Measurements from ENCODE around the gene C1orf210.

The C1orf210 gene

GRCh38 chr1:43304771-43305300 is 19.5 kb upstream of the C1orf210 start:
- ATAC-seq, result peak; percentile 31
- Mint-ChIP-seq H3K9me3 (no peaks in the 10 kb centered on the region), H3K27me3 (peaks cover 65% of the 10 kb centered on the region), H3K4me3 (no peak overlapping the region), H3K36me3 (no peaks in the 10 kb centered on the region), H3K4me1 (no peaks in the 10 kb centered on the region), H3K27ac (no peak overlapping the region)

DNA sequence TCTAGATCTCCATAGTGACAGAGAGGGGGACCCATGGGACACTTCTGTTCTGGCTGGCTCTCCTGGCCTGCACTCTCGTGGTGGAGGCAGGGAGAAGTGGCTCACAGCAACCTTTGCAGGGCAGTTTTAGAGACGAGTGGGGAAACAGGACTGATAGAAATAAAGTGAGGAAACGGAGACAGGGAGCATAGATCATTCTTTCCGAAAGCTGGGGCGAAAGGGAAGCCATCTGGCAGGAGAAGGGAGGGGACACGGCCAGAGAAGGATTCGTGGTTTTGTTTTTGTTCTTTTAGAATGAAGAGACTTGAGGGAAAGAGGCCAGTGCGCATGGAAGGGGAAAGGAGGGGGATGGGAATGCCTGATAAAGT is 18.9 kb upstream of the C1orf210 start:
- H3K4me3 Mint-ChIP-seq, result no peak overlapping the region
- no peaks in the 10 kb centered on the region for H3K36me3 Mint-ChIP-seq
- H3K4me1 Mint-ChIP-seq, result no peaks in the 10 kb centered on the region
- no peak for ATAC-seq
- no peaks in the 10 kb centered on the region for H3K9me3 Mint-ChIP-seq
- H3K27me3 Mint-ChIP-seq, result peaks cover 65% of the 10 kb centered on the region
- H3K27ac Mint-ChIP-seq, result no peak overlapping the region

GRCh38 chr1:43303471-43304313 is 18.3 kb upstream of the C1orf210 start:
- ATAC-seq, result no peak
- Mint-ChIP-seq H3K4me1 (no peaks in the 10 kb centered on the region), H3K27me3 (peaks cover 61% of the 10 kb centered on the region), H3K4me3 (no peak overlapping the region), H3K9me3 (no peaks in the 10 kb centered on the region), H3K36me3 (no peaks in the 10 kb centered on the region), H3K27ac (no peak overlapping the region)

DNA sequence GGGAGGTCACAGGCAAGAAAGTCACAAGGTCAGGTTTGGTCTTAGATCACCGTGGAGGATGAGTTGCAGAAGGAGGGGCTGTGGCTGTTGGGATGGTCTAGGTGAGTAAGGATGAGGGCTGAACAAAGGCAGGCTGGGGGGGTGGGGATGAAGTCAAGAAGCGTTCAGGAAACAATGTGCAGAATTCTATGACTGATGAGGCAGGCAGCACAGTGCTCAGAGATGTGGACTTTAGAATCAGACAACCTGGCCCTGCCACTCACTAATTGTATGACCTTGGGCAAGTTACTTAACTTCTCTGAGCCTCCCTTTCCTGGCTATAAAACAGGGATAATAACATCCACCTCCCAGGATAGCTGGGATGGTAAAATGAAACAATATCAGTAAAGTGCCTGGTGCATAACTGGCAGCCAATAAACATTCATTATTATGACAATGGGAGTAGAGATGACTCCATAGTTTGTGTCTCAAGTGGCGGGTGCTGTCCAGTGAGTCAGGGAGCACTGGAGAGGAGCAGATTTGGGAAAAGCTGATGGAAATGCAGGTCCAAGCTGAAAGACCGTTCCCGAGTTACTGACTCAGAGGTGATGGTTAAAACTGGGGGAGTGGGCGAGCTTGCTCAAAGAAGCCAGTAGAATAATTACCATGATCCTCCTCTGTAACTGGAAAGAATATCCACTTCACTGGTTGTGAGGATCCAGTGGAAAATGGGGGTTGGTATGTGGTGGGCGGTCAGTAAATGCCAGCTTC is 17.5 kb upstream of the C1orf210 start:
- Mint-ChIP-seq H3K27me3 (peaks cover 53% of the 10 kb centered on the region), H3K9me3 (no peaks in the 10 kb centered on the region), H3K27ac (no peak overlapping the region), H3K4me1 (no peaks in the 10 kb centered on the region), H3K4me3 (no peak overlapping the region), H3K36me3 (no peaks in the 10 kb centered on the region)
- ATAC-seq, result no peak

GRCh38 chr1:43302201-43302600 is 16.8 kb upstream of the C1orf210 start:
- Mint-ChIP-seq H3K27ac (no peak overlapping the region), H3K36me3 (no peaks in the 10 kb centered on the region), H3K9me3 (no peaks in the 10 kb centered on the region), H3K27me3 (peaks cover 46% of the 10 kb centered on the region), H3K4me1 (no peaks in the 10 kb centered on the region), H3K4me3 (no peak overlapping the region)
- ATAC-seq, result no peak

DNA sequence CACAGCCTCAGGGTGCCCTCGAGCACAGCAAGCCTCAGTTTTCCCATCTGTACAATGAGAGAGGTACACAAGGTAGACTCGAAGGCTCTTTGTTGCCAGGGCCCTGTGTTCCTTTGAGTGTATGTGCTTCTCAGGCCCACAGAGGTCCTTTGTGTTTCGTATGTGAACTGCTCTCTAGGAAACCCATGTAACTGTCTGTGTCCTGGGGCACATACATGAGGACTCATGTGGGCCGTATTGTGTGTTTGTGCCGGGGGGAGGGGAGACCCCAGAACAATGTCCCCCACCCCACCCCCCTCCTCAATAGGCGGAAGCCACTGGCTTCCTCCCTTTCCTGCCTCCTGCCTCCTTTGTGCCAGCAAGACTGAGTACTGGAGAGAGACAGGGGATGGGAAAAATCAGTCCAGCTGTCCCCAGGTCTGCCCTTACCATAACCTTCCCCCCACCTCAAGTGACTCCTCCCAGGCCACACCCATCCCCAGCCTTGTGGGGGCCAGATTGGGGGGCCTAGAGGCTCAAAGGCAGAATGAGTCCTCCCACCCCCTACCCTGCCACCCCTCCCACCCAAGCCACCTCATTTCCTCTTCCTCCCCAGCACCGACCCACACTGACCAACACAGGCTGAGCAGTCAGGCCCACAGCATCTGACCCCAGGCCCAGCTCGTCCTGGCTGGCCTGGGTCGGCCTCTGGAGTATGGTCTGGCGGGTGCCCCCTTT is 15.2 kb upstream of the C1orf210 start, which contains the start of gene TIE1:
Gene TIE1, plus strand, starts transcription at position 605 of the 717 bp plus-strand sequence. Its CDS starts 90 bp downstream, at position 695.
- no peaks in the 10 kb centered on the region for H3K9me3 Mint-ChIP-seq
- no peak within 1 kb of the TSS for H3K4me3 Mint-ChIP-seq
- H3K36me3 Mint-ChIP-seq, result no peaks in the 10 kb centered on the region
- no peaks in the 10 kb centered on the region for H3K4me1 Mint-ChIP-seq
- H3K27me3 Mint-ChIP-seq, result peaks cover 33% of the 10 kb centered on the region
- peak within 1 kb of the TSS; percentile 52 for H3K27ac Mint-ChIP-seq
- no peak for ATAC-seq

DNA sequence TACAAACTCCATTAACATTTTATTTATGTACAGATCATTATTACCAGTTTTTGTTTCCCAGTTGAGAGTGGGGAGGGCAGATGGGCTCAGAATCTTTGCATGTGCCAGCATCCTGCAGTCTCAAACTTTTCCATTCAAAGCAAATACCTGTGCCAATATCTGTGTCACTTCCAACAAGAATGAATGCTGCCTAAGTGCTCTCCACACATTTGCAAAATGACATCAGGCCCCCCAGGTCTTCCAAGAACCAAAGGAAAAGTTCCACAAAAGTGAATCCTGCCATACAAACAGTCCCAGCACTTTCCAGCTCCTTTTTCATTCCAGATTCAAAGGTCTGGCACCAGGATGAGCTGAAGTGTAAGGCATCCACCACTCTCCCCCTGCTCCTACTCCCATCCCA is 13.7 kb upstream of the C1orf210 start:
- Mint-ChIP-seq H3K36me3 (no peaks in the 10 kb centered on the region), H3K4me1 (no peaks in the 10 kb centered on the region), H3K27me3 (peaks cover 24% of the 10 kb centered on the region), H3K4me3 (no peak overlapping the region), H3K9me3 (no peaks in the 10 kb centered on the region), H3K27ac (no peak overlapping the region)
- no peak for ATAC-seq

DNA sequence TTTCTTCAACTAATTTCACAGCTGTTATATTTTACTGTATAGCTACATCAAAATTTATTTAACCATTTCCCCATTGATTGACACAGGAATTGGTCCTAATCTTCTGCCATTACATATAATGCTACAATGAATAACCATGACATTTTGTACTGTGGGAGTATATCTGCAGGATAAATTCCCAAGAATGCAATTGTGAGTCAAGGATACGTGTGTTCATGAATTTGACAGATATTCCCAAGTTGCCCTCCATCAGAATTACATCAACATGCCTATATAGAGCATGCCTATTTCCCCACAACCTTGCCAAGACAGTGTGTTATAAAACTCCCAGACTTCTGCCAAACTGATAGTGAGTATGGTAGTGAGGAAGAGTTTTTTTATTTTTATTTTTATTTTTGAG is 12.7 kb upstream of the C1orf210 start:
- Mint-ChIP-seq H3K27me3 (peaks cover 19% of the 10 kb centered on the region), H3K4me3 (no peak overlapping the region), H3K9me3 (no peaks in the 10 kb centered on the region), H3K27ac (no peak overlapping the region), H3K4me1 (peaks cover 2% of the 10 kb centered on the region), H3K36me3 (no peaks in the 10 kb centered on the region)
- no peak for ATAC-seq

DNA sequence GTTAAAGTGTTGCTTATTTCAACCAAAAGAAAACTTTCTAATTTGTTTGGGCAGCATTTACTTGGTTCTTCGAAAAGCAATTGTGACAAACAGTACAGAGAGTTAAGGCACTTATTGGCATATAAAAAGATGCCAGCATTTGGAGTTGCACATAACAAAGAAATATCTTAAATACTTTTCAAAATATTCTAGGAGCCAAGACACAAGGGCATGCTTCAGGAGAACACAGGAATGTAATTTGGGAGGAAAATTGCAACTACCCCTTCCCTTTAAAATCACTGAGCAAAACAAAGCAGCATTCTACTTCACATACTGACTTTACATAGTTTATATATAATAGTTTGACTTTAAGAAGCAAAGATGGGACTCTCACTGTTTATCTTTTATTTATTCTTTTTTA is 10.8 kb upstream of the C1orf210 start:
- no peak overlapping the region for H3K4me3 Mint-ChIP-seq
- H3K9me3 Mint-ChIP-seq, result no peaks in the 10 kb centered on the region
- H3K36me3 Mint-ChIP-seq, result no peaks in the 10 kb centered on the region
- peaks cover 5% of the 10 kb centered on the region for H3K4me1 Mint-ChIP-seq
- H3K27ac Mint-ChIP-seq, result peak overlapping the region; percentile 51
- peaks cover 7% of the 10 kb centered on the region for H3K27me3 Mint-ChIP-seq
- no peak for ATAC-seq

- ATAC-seq, result no peak
- H3K4me3 Mint-ChIP-seq, result no peak overlapping the region
- no peak overlapping the region for H3K27ac Mint-ChIP-seq
- H3K9me3 Mint-ChIP-seq, result no peaks in the 10 kb centered on the region
- H3K4me1 Mint-ChIP-seq, result peaks cover 5% of the 10 kb centered on the region
- no peaks in the 10 kb centered on the region for H3K36me3 Mint-ChIP-seq
- no peaks in the 10 kb centered on the region for H3K27me3 Mint-ChIP-seq
These were observed 9.4 kb upstream of the C1orf210 start for GRCh38 chr1:43294761-43295160.

DNA sequence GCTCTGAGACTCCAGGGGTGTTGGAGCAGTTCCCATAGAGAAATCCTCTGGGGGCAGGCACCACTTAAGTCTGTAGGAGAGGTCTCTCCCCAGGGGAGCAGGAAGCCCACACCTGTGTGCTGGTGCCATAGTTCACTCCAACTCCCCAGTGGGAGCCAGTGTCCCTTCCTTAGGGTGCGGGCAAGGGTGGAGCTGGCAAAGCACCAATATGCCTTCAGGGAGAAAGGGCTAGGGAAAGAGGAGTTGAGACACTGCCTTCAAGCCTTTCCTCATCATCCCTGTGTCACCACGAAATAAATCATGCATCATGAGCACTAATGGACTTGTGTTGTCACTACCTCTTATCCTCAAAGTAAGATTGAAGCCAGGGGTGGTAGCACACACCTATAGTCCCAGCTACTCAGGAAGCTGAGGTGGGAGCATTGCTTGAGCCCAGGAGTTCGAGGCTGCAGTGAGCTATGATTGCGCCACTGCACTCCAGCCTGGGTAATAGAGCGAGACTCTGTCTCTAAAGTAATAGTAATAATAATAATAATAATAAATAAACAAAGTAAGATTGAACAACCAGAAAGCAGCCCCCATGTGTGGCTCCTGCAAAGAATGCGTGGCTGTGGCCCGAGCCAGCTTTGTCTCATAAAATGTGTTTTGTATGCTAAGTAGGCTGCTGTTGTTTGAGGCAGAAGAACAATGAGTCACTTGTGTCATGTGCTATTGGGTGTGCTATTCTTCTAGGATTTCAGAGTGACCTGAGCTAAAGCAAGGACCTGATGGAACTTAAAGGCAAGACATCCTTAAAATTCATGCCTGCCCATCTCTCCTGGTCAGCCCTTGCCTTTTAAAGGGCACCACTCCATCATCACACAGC is 8.7 kb upstream of the C1orf210 start:
- H3K27ac Mint-ChIP-seq, result no peak overlapping the region
- no peak overlapping the region for H3K4me3 Mint-ChIP-seq
- no peak for ATAC-seq
- no peaks in the 10 kb centered on the region for H3K9me3 Mint-ChIP-seq
- H3K27me3 Mint-ChIP-seq, result no peaks in the 10 kb centered on the region
- no peaks in the 10 kb centered on the region for H3K36me3 Mint-ChIP-seq
- H3K4me1 Mint-ChIP-seq, result peaks cover 5% of the 10 kb centered on the region

GRCh38 chr1:43293176-43293575 is 7.8 kb upstream of the C1orf210 start:
- Mint-ChIP-seq H3K9me3 (no peaks in the 10 kb centered on the region), H3K27ac (no peak overlapping the region), H3K4me1 (peaks cover 5% of the 10 kb centered on the region), H3K36me3 (no peaks in the 10 kb centered on the region), H3K27me3 (no peaks in the 10 kb centered on the region), H3K4me3 (no peak overlapping the region)
- no peak for ATAC-seq

GRCh38 chr1:43292679-43293078 is 7.3 kb upstream of the C1orf210 start:
- Mint-ChIP-seq H3K9me3 (no peaks in the 10 kb centered on the region), H3K4me1 (peaks cover 5% of the 10 kb centered on the region), H3K27me3 (no peaks in the 10 kb centered on the region), H3K4me3 (no peak overlapping the region), H3K27ac (no peak overlapping the region), H3K36me3 (no peaks in the 10 kb centered on the region)
- ATAC-seq, result no peak

DNA sequence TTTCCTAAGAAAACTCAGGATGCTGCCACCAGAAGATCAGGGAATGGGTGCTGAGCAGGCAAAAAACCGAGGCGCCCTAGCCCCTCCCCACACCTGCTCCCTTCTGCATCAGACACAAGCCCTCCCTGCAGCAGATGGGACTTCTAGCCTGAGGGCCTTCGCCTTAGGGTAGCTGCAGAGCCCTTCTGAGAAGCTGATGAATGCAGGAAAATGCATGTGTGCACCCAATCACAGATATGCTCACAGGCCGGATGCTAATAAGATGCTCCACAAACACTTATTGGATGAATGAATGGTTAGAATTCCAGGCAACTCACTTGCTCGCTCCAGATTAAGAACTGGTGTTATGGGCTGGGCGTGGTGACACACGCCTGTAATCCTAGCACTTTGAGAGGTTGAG is 6.8 kb upstream of the C1orf210 start:
- no peak overlapping the region for H3K4me3 Mint-ChIP-seq
- no peaks in the 10 kb centered on the region for H3K9me3 Mint-ChIP-seq
- no peak overlapping the region for H3K27ac Mint-ChIP-seq
- ATAC-seq, result no peak
- no peaks in the 10 kb centered on the region for H3K27me3 Mint-ChIP-seq
- peaks cover 5% of the 10 kb centered on the region for H3K4me1 Mint-ChIP-seq
- H3K36me3 Mint-ChIP-seq, result no peaks in the 10 kb centered on the region
